GM20431 (cell line): ENCODE data around the gene DDA1.
"Not testable (repeated sequence)": the region's sequence is repeated elsewhere in the genome, so short reads cannot be mapped to it uniquely, and the experiment has no call there.

Source experiments
- in situ Hi-C: fragments of 300-500 bp; cut with MseI, MboI; formaldehyde crosslinking; loops from one replicate; pipeline ENCODE4 v1.15.0; 2020; ENCODE audit warnings: low sequenced_read_pairs; ENCODE audit not compliant: unreplicated experiment

The DDA1 gene

GRCh38 chr19:17286263-17286662 is 23.1 kb upstream of the DDA1 start:
- in situ Hi-C loops, result no loop called here

GRCh38 chr19:17286752-17287151 is 22.6 kb upstream of the DDA1 start:
- in situ Hi-C loops, result no loop called here

- in situ Hi-C loops, result no loop called here
Measured at GRCh38 chr19:17289489-17289888, 19.9 kb upstream of the DDA1 start.

- in situ Hi-C loops, result no loop called here
Measured at GRCh38 chr19:17292301-17293074, 16.9 kb upstream of the DDA1 start.

GRCh38 chr19:17293605-17294004 is 15.8 kb upstream of the DDA1 start:
- in situ Hi-C loops, result no loop called here

GRCh38 chr19:17294051-17294891 is 15.1 kb upstream of the DDA1 start:
- in situ Hi-C loops, result no loop called here

GRCh38 chr19:17295551-17295950 is 13.8 kb upstream of the DDA1 start:
- in situ Hi-C loops, result not testable (repeated sequence)

GRCh38 chr19:17296273-17296672 is 13.1 kb upstream of the DDA1 start:
- in situ Hi-C loops, result no loop called here

- in situ Hi-C loops, result no loop called here
Measured at GRCh38 chr19:17296976-17297375, 12.4 kb upstream of the DDA1 start.

GRCh38 chr19:17300992-17301619 is 8.3 kb upstream of the DDA1 start:
- in situ Hi-C loops, result no loop called here

- in situ Hi-C loops, result no loop called here
Measured at GRCh38 chr19:17302391-17303166, 6.8 kb upstream of the DDA1 start.

GRCh38 chr19:17303167-17303939 is 6.0 kb upstream of the DDA1 start, which contains the start of gene ABHD8:
ABHD8 (minus strand) TSS chr19:17303425; CDS start chr19:17301616, 1,809 bp downstream.
- in situ Hi-C loops, result no loop called here

GRCh38 chr19:17303940-17304267 is 5.5 kb upstream of the DDA1 start:
- in situ Hi-C loops, result no loop called here

- in situ Hi-C loops, result no loop called here
Measured at GRCh38 chr19:17304386-17305215, 4.8 kb upstream of the DDA1 start.

- in situ Hi-C loops, result no loop called here
Measured at GRCh38 chr19:17305216-17305516, 4.2 kb upstream of the DDA1 start.

GRCh38 chr19:17305517-17306284 is 3.7 kb upstream of the DDA1 start, which contains the start of gene MRPL34:
MRPL34 (plus strand) TSS chr19:17305872; CDS start chr19:17305893, 21 bp downstream.
- in situ Hi-C loops, result no loop called here

- in situ Hi-C loops, result no loop called here
Measured at GRCh38 chr19:17306285-17306714, 3.1 kb upstream of the DDA1 start.

- in situ Hi-C loops, result no loop called here
Measured at GRCh38 chr19:17307876-17308377, 1.4 kb upstream of the DDA1 start.
